Measurements from ENCODE around the gene ORMDL2.

- no peak for TF ChIP-seq CTCF (IDR thresholded peaks at IDR 0.05; ENCODE audit: insufficient read depth, low read depth, low read length)
- TF ChIP-seq EZH2 (IDR thresholded peaks at IDR 0.05; ENCODE audit: insufficient read depth, low read length), result no peak
Observed at GRCh38 chr12:55777856-55778255, 40.0 kb upstream of the ORMDL2 start.
